ENCODE measurements around the gene FYB1. TPM values are rescaled to one million over a fixed set of nuclear protein-coding genes. Genes with fewer than 3 reads are reported as not detected.

FYB1 gene
- total RNA-seq, 1 experiment from 2014 or later, result 0.42 TPM

DNA sequence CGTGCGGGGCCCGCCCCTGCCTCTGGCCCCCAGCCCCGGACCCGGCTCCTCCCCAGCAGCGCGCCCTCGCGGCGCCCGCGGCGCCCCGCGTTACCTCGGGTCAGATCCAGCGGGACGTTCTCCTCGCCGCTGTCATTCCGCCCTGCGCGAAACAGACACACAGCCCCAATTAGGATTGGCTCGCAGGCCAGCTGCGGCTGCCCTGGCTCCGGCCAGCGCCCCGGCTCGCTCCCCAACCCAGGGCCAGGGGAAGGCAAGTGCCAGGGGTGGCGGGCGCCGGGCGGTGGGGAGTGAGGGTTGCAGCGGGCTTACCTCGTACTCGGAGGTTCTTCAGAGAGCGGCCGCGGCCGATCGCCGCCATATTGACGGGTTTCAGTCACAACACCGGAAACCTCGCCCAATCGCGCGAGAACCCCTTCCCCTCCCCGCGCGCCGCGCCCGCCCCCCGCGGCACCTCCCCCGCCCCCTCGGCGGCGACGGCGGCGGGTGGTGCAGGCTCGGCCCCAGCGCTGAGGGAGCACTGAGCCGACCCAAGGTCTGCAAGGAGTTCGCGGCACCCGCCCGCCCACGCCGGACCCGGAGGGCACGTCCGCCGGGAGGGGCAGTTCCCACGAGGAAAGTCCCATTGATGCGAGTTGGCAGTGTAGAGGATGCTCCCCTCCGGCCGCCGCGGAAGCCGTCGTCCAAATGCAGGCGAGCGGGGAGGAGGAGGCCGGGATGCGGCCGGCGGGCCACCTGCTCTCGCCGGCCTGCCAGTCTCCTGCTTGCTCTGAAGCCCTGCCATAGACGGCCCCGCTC lies 145.1 kb downstream of the FYB1 start, which contains the start of gene RICTOR (continued):
- TF ChIP-seq, protein P1, sequence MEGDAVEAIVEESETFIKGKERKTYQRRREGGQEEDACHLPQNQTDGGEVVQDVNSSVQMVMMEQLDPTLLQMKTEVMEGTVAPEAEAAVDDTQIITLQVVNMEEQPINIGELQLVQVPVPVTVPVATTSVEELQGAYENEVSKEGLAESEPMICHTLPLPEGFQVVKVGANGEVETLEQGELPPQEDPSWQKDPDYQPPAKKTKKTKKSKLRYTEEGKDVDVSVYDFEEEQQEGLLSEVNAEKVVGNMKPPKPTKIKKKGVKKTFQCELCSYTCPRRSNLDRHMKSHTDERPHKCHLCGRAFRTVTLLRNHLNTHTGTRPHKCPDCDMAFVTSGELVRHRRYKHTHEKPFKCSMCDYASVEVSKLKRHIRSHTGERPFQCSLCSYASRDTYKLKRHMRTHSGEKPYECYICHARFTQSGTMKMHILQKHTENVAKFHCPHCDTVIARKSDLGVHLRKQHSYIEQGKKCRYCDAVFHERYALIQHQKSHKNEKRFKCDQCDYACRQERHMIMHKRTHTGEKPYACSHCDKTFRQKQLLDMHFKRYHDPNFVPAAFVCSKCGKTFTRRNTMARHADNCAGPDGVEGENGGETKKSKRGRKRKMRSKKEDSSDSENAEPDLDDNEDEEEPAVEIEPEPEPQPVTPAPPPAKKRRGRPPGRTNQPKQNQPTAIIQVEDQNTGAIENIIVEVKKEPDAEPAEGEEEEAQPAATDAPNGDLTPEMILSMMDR (IDR thresholded peaks at IDR 0.05 in 2 of 3, conservative IDR thresholded peaks at IDR 0.05 in 1 of 3; ENCODE audit: borderline replicate concordance in 1 of 3, insufficient read depth in 1 of 3, low read depth in 2 of 3, low read length in 2 of 3), result no peak
- peak; percentile 30 for TF ChIP-seq TCF7L2 (IDR thresholded peaks at IDR 0.05; ENCODE audit: borderline replicate concordance, extremely low read depth, insufficient read depth, insufficient read length)

DNA sequence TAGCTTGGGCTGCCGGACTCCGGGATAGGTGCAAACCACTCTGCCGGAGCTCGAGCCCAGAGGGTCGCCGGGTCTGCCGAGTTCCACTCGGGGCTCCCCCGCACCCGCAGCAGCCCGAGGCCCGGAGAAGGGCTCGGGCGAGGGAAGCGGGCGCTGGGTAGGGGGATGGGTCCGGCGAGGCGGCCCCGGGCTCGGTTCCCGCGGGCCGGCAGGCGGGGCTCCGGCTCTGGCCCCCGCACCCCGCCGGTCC lies 145.7 kb downstream of the FYB1 start:
- H3K4me3 ChIP-seq (replicated peaks in 1 of 2; ENCODE audit: low read depth in 1 of 2, low read length in 2 of 2), result peak overlapping the region; percentile 82 to 87
- DNase-seq (ENCODE audit: low read depth, low spot score), result no peak
- peaks cover 48% of the 10 kb centered on the region for H3K79me2 ChIP-seq (ENCODE audit: insufficient read depth, low read length)
- ChIA-PET POLR2A (no interaction called here), RAD21 (ENCODE audit: low non-redundant PET in 1 of 2, low total read pairs in 2 of 2, uncharacterized antibody in 2 of 2, unreplicated experiment in 2 of 2) (no interaction called here), CTCF (no interaction called here)
- peak overlapping the region; percentile 80 for H3K27ac ChIP-seq (ENCODE audit: low read depth, low read length)
- no peaks in the 10 kb centered on the region for H3K9me3 ChIP-seq (ENCODE audit: control insufficient read depth in 1 of 2, insufficient read depth in 1 of 2, low read depth in 1 of 2, low read length in 2 of 2)
- no peaks in the 10 kb centered on the region for H4K20me1 ChIP-seq (ENCODE audit: insufficient read depth)
- no peak; the same call in 1 of the 2 replicates for ATAC-seq
- TF ChIP-seq SIN3A (IDR thresholded peaks at IDR 0.05; ENCODE audit: low read depth) (no peak), JUND (IDR thresholded peaks at IDR 0.05) (no peak), CEBPB (IDR thresholded peaks at IDR 0.05; ENCODE audit: low read depth) (no peak), REST (IDR thresholded peaks at IDR 0.05; ENCODE audit: low read depth) (no peak), SRF (IDR thresholded peaks at IDR 0.05; ENCODE audit: low read depth) (no peak)
- H3K4me2 ChIP-seq (ENCODE audit: low read length), result peak overlapping the region; percentile 76
- H3K9me2 ChIP-seq (ENCODE audit: insufficient read depth), result no peaks in the 10 kb centered on the region
- BruUV-seq (replicated peaks), result no TSS peak
- H3K27me3 ChIP-seq (ENCODE audit: insufficient read depth, low read length), result no peaks in the 10 kb centered on the region
- no peaks in the 10 kb centered on the region for H3K36me3 ChIP-seq (ENCODE audit: control insufficient read depth in 1 of 2, insufficient read depth in 2 of 2, low read length in 2 of 2)
- peak overlapping the region; percentile 77 for H3K9ac ChIP-seq (ENCODE audit: low read length)
- no peak overlapping the region for H2AFZ ChIP-seq (ENCODE audit: low read depth, low read length, poor library complexity, severe bottlenecking)
- intact Hi-C loops (cut with micrococcal nuclease), result no loop called here
- H3K4me1 ChIP-seq (ENCODE audit: control insufficient read depth in 1 of 2, insufficient read depth in 2 of 2, low read length in 2 of 2), result peaks cover 5 to 31% of the 10 kb centered on the region in 2 experiments; a peak in 3 of 4 replicates

All from HCT116 (cell line).